IPS-NIHi7 (cell line): ENCODE data around the gene LIMS2.

Experiments
- DNase-seq: peaks from one replicate; pipeline ENCODE4 v3.0.0; 2012; ENCODE audit warnings: mixed read lengths; ENCODE audit errors: extremely low spot score

The LIMS2 gene

GRCh38 chr2:127674241-127675209 is 805 bp downstream of the LIMS2 start:
- DNase-seq, result peak; percentile 71

DNA sequence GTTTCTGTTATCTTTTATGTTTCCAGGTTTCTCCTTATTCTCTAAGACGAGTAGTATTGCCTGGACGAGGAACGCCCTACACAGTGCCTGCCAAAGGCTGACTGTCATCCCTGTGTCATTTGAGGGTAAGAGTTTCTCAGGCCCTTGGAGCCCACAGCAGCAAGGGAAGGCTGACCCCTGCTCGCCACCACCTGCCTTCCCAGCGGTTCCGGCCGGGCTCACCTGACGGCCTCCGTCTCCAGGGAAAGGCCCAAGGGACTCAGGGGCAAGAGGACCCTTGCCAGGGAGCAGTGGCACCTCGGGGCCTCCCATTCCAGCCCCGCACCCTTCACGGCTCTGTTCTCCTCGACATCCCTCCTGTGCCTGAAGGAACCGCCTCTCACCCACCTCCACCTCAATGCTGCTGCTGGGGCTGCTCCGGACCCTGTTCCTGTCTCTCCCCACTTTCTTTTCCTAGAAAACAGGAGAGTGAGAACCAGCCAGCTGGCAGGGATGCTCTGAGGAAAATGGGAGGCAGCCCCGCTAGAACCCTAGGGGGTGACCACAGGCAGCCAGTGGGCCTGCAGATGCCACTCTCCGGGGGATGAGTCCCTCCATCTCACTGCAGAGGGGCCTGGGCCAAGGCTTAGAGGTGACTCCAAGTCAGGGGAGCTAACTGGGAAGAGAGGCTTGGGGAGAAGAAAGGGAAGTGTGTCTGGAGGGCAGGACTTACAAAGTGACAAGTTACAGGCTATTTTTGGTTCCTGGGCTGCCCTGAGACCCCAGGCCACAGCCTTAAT is 1.9 kb downstream of the LIMS2 start:
- peak; percentile 10 for DNase-seq

- DNase-seq, result peak; percentile 5
These were observed 2.7 kb downstream of the LIMS2 start for GRCh38 chr2:127672341-127673224.

- no peak for DNase-seq
These were observed 3.6 kb downstream of the LIMS2 start for GRCh38 chr2:127671557-127672302.

- DNase-seq, result no peak
These were observed 4.4 kb downstream of the LIMS2 start for GRCh38 chr2:127670957-127671290.

DNA sequence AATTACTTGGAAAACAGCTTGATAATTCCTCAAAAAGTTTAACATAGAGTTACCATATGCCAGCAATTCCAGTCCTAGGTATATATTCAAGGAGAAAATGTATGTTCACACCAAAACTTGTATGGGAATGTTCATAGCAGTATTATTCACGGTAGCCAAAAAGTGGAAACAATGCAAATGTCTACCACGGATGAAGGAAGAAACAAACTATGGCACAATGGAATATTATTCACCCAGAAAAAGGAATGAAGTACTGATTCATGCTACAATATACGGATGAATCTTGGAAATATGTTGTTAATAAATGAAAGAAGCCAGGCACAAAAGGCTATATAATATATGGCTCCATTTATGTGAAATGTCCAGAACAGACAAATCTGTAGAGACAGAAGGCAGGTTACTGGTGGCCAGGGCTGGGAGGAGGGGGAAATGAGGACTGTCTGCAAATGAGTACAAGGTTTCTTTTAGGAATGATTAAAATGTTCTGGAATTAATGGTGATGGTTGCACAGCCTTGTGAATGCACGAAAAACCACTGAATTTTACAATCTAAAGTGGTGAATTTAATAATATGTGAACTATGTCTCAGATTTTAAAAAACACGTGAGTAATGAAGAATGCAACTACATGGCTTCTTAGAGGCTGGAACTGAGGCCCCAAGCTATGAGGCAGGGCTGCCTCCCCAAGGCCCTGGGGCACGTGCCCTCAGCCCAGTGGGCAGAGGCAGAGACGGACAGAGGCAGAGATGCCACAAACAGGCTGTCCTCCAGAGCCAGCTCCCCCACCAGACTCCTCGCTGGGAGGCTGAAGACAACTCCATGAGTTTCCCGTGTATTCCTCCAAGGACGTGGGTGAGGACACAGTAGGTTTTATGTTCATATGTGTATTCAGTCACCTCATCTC is 5.0 kb downstream of the LIMS2 start:
- DNase-seq, result no peak

DNA sequence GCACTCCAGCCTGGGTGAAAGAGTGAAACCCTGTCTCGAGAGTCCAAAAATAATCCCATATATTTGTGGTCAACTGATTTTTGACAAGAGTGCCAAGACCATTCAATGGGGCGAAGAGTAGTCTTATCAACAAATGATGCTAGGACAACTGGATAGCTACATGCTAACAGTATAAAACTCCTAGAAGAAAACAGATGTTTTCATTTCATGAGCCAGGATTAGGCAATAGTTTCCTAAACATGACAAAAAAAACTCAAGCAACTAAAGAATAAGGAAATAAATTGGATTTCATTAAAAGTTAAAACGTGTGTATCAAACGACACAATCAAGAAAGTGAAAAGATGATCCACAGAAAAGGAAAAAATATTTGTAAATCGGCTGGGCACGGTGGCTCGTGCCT is 6.3 kb downstream of the LIMS2 start:
- DNase-seq, result no peak

DNA sequence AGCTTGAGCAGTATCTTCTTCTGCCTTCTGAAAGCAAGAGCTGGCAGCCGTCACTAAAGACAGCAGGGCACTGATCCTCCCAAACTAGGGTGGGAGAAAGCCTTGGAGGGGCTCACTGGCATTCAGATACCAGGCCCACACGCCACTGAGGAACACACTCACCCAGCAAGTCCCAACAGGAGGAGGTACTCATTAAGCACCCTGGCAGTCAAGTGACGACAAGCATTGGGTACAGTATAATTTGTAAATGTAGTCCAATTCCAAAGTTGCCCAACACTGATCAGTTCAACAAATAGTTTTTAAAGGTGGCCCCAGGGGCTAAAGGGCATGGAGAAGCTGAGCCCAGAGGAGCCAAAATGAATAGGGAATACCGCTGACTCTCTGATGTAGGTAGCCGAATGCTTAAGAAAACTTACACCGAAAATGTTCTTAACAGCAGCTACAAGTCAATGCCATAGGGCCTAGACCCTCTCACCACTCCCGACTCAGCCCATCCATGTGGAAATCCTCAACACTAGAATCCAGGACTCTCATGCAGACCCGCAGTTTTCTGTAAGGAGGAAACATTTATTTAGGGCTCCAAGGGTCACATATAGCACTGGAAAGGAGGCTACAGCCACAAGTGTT is 9.9 kb downstream of the LIMS2 start:
- no peak for DNase-seq

DNA sequence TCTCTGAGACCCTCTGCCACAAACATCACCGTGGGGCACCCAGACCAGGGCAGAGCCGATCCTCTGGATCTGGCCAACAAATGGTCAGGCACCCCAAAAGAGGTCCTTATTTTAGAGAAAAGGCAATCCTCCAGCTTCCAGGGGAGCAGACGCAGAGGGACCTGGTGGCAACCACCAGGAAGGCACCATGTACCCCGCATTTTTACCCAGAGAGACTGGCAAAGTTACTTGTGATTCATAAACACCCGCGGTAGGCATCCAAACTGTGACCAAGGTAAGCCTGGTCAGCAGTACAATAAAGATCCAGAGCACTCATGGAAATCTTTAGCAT is 10.5 kb downstream of the LIMS2 start:
- no peak for DNase-seq

GRCh38 chr2:127664065-127664894 is 11.1 kb downstream of the LIMS2 start:
- DNase-seq, result peak; percentile 57

DNA sequence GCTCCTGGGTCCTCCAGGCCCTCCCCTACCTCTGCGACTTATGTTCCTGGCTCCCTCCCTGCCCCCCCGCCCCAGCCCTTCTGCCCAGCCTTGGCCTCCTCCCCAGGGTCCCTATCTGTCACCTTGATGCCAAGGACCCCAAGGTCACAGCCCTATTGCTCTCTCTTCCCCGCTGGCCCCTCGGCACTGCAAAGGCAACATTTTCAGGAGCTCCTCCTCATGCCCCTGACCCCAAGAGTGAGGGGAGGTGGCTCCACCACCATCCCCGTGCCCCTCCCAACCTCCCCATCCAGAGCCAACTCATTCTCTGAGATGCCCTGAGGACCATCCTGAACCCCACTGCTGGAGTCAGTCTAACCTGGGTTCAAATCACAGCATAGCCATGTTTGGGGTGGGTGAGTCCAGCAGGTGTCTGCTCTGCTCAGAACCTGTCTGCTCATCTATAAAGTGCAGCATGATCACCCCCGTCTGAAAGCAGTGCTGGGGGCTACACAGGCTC is 11.7 kb downstream of the LIMS2 start:
- no peak for DNase-seq

DNA sequence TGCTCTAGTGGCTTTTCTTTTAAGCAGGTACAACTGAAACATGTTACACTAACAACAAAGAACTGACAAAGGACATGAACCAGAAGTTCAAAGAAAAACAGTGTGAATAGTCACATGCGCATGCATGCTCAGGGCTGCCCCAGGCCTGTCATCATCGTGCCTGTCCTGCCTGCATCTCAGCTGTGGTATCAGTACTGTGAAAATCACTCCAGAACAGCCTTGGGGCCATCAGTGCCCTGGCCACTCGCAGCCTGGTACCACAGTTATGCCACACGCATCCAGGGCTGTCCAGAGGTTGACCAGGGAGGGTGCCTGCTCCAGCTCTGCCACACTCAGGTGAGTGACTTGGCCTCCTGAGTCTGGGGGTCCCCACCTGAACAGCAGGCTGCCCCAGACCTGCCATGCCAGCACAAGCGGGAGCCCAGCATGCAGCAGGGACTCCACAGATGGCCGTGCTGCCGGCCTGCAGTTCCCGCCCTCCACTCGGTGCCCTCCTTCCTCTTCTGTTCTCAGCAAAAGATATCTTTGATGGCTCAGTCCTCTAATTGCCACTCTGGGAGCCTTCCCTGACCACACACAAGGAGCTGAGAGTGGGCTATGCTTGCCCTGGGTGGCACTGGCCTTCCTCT is 12.3 kb downstream of the LIMS2 start:
- DNase-seq, result no peak

- no peak for DNase-seq
These were observed 13.3 kb downstream of the LIMS2 start for GRCh38 chr2:127661949-127662510.

GRCh38 chr2:127661072-127661649 is 14.2 kb downstream of the LIMS2 start:
- DNase-seq, result no peak

DNA sequence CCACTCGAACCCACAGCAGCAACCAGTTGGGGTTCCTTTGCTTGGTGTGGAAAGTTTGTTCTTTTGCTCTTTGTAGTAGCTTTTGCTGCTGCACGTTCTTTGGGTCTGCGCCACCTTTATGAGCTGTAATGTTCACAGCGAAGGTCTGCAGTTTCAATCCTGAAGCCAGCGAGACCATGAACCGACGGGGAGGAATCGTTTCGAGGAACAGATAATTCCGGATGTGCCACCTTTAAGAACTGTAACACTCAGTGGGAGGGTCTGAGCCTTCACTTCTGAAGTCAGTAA is 15.1 kb downstream of the LIMS2 start:
- DNase-seq, result no peak

GRCh38 chr2:127659408-127660290 is 15.7 kb downstream of the LIMS2 start:
- no peak for DNase-seq
